ENCODE measurements around the gene C1QTNF12. TPM values are rescaled to one million over a fixed set of nuclear protein-coding genes. Genes with fewer than 3 reads are reported as not detected.
A peak's percentile ranks its signal among the peaks of the same experiment; 100 is the strongest.
"Not testable (repeated sequence)": the region's sequence is repeated elsewhere in the genome, so short reads cannot be mapped to it uniquely, and the experiment has no call there.

Gene C1QTNF12
- total RNA-seq, 2 experiments from 2014 or later = 3.4 to 4.8 TPM

GRCh38 chr1:1253314-1253713 lies 6.8 kb upstream of the C1QTNF12 start:
- H3K36me3 ChIP-seq (ENCODE audit: insufficient read depth, low read length) = peaks cover 39% of the 10 kb centered on the region
- no peak overlapping the region for H3K4me3 ChIP-seq (ENCODE audit: low read length)
- ATAC-seq (ENCODE audit: poor library complexity) (no peak), DNase-seq (no peak)
- TF ChIP-seq CTCF (IDR thresholded peaks at IDR 0.05) = no peak
- H3K4me1 ChIP-seq (ENCODE audit: insufficient read depth, low read length) = peaks cover 19% of the 10 kb centered on the region
- no peaks in the 10 kb centered on the region for H3K27me3 ChIP-seq (ENCODE audit: control insufficient read depth in 1 of 2, insufficient read depth in 2 of 2, low read length in 2 of 2)
- Mint-ChIP-seq H3K4me1 (ENCODE audit: low read depth) (no peaks in the 10 kb centered on the region), H3K27ac (no peak overlapping the region), H3K36me3 (ENCODE audit: low read depth) (peaks cover 33% of the 10 kb centered on the region), H3K9me3 (no peaks in the 10 kb centered on the region), H3K4me3 (no peak overlapping the region), H3K27me3 (no peaks in the 10 kb centered on the region)
- no peaks in the 10 kb centered on the region for H3K9me3 ChIP-seq (ENCODE audit: control insufficient read depth in 1 of 2, insufficient read depth in 1 of 2, low read length in 2 of 2)
- ChIA-PET POLR2A (no interaction called here), CTCF (no interaction called here)
- intact Hi-C loops (cut with DNase I, micrococcal nuclease) = loop anchor here in 1 of 2 experiments (5.0 kb wide), 1 partner anchor 136 kb away; the partner anchor contains the start of gene C1orf159
- H3K27ac ChIP-seq (ENCODE audit: low read depth in 1 of 2, low read length in 2 of 2) = no peak overlapping the region

GRCh38 chr1:1250786-1251284 lies 4.3 kb upstream of the C1QTNF12 start:
- peaks cover 23% of the 10 kb centered on the region for H3K36me3 Mint-ChIP-seq (ENCODE audit: low read depth)
- peaks cover 27% of the 10 kb centered on the region for H3K36me3 ChIP-seq (ENCODE audit: insufficient read depth, low read length)
- no peak overlapping the region for H3K27ac Mint-ChIP-seq
- H3K9me3 ChIP-seq (ENCODE audit: control insufficient read depth in 1 of 2, insufficient read depth in 1 of 2, low read length in 2 of 2) = peaks cover 0 to 4% of the 10 kb centered on the region in 2 experiments
- TF ChIP-seq CTCF (IDR thresholded peaks at IDR 0.05) = no peak
- no peak overlapping the region for H3K4me3 Mint-ChIP-seq
- H3K27me3 ChIP-seq (ENCODE audit: control insufficient read depth in 1 of 2, insufficient read depth in 2 of 2, low read length in 2 of 2) = peaks cover 4 to 11% of the 10 kb centered on the region in 2 experiments
- no peaks in the 10 kb centered on the region for H3K27me3 Mint-ChIP-seq
- H3K4me1 Mint-ChIP-seq (ENCODE audit: low read depth) = no peaks in the 10 kb centered on the region
- DNase-seq (peak in 13 of 14 experiments; percentile 40 to 87 (median 66)), ATAC-seq (ENCODE audit: poor library complexity) (no peak)
- peak overlapping the region; percentile 22 for H3K4me3 ChIP-seq (ENCODE audit: low read length)
- ChIA-PET CTCF (interaction anchor here (1.0 to 2.9 kb wide), 2 partner anchors 129 to 187 kb away, joined by 3 to 9 read pairs; no protein-coding TSS in a partner anchor), POLR2A (interaction anchor here (1.0 kb wide), 1 partner anchor 129 kb away, joined by 3 read pairs; no protein-coding TSS in a partner anchor)
- peaks cover 24% of the 10 kb centered on the region for H3K4me1 ChIP-seq (ENCODE audit: insufficient read depth, low read length)
- H3K27ac ChIP-seq (ENCODE audit: low read depth in 1 of 2, low read length in 2 of 2) = peak overlapping the region; percentile 59 to 70
- intact Hi-C loops (cut with DNase I, micrococcal nuclease) = loop anchor here (1.0 to 5.0 kb wide), 2 partner anchors 129 to 134 kb away; partner anchors contain the start of gene C1orf159 (in 1 of the 2)
- H3K9me3 Mint-ChIP-seq = no peaks in the 10 kb centered on the region

GRCh38 chr1:1248009-1248913 lies 1.7 kb upstream of the C1QTNF12 start:
- DNase-seq; H3K27me3 Mint-ChIP-seq; intact Hi-C loops (cut with DNase I, micrococcal nuclease); H3K4me3 Mint-ChIP-seq; H3K27ac Mint-ChIP-seq; CTCF ChIA-PET; H3K9me3 ChIP-seq (ENCODE audit: control insufficient read depth in 1 of 2, insufficient read depth in 1 of 2, low read length in 2 of 2); ATAC-seq (ENCODE audit: poor library complexity); H3K9me3 Mint-ChIP-seq; H3K36me3 ChIP-seq (ENCODE audit: insufficient read depth, low read length); H3K27ac ChIP-seq (ENCODE audit: low read depth in 1 of 2, low read length in 2 of 2); H3K4me1 Mint-ChIP-seq (ENCODE audit: low read depth); POLR2A ChIA-PET; H3K4me3 ChIP-seq (ENCODE audit: low read length): not testable (repeated sequence)
- Histone ChIP-seq H3K4me1 (ENCODE audit: insufficient read depth, low read length) (peaks cover 24% of the 10 kb centered on the region), H3K27me3 (ENCODE audit: control insufficient read depth in 1 of 2, insufficient read depth in 2 of 2, low read length in 2 of 2) (peaks cover 11 to 17% of the 10 kb centered on the region in 2 experiments)
- peaks cover 14% of the 10 kb centered on the region for H3K36me3 Mint-ChIP-seq (ENCODE audit: low read depth)

All from CD4-positive, alpha-beta T cell (primary cell).